Hepatocyte (in vitro differentiated cells): ENCODE results near the gene COL10A1. TPM values are rescaled to one million over a fixed set of nuclear protein-coding genes. Genes with fewer than 3 reads are reported as not detected.

Experiments used
- DNase-seq: peaks from one replicate; pipeline ENCODE4 v3.0.0-alpha.2; 2016; ENCODE audit warnings: low spot score
- H2AFZ ChIP-seq: fragments of 200-600 bp; sonication (generic); 2 replicates; pipeline ENCODE4 v1.6.0; 2016; ENCODE audit warnings: antibody characterized with exemption, mild to moderate bottlenecking
- H3K27ac ChIP-seq: fragments of 200-600 bp; sonication (generic); 2 replicates; pipeline ENCODE4 v1.5.1; 2016; ENCODE audit warnings: mild to moderate bottlenecking
- H3K27me3 ChIP-seq: fragments of 200-600 bp; sonication (generic); 2 replicates; pipeline ENCODE4 v1.6.1; 2016
- H3K36me3 ChIP-seq: fragments of 200-600 bp; sonication (generic); replicated peaks from 2 replicates; pipeline ENCODE4 v1.5.1; 2016; ENCODE audit warnings: low read depth; ENCODE audit not compliant: insufficient read depth
- H3K4me1 ChIP-seq: fragments of 200-600 bp; sonication (generic); 2 replicates; pipeline ENCODE4 v1.5.1; 2016; ENCODE audit warnings: mild to moderate bottlenecking, moderate library complexity; ENCODE audit not compliant: insufficient read depth
- H3K4me2 ChIP-seq: fragments of 200-600 bp; sonication (generic); 2 replicates; pipeline ENCODE4 v1.6.0; 2016
- H3K4me3 ChIP-seq: fragments of 200-600 bp; sonication (generic); 2 replicates; pipeline ENCODE4 v1.5.1; 2016; ENCODE audit warnings: mild to moderate bottlenecking
- H3K79me2 ChIP-seq: fragments of 200-600 bp; sonication (generic); 2 replicates; pipeline ENCODE4 v1.6.0; 2017; ENCODE audit warnings: mild to moderate bottlenecking
- H3K9me2 ChIP-seq: fragments of 200-600 bp; sonication (generic); replicated peaks from 2 replicates; pipeline ENCODE4 v1.6.0; 2017; ENCODE audit warnings: mild to moderate bottlenecking; ENCODE audit not compliant: insufficient read depth
- H3K9me3 ChIP-seq: fragments of 200-600 bp; sonication (generic); 2 replicates; pipeline ENCODE4 v1.5.1; 2016; ENCODE audit warnings: low read depth, mild to moderate bottlenecking
- H4K20me1 ChIP-seq: fragments of 200-600 bp; sonication (generic); 2 replicates; pipeline ENCODE4 v1.6.0; 2016; ENCODE audit warnings: mild to moderate bottlenecking; ENCODE audit not compliant: insufficient read depth, poor library complexity, severe bottlenecking
- EZH2 ChIP-seq: fragments of 200-600 bp; sonication (generic); IDR thresholded peaks from 2 replicates; pipeline ENCODE4 v1.6.1; 2016; ENCODE audit warnings: antibody characterized with exemption, mild to moderate bottlenecking, borderline replicate concordance
- EZH2phosphoT487 ChIP-seq: fragments of 200-600 bp; sonication (generic); IDR thresholded peaks from one replicate; pipeline ENCODE4 v1.6.1; 2018; ENCODE audit warnings: antibody characterized with exemption, mild to moderate bottlenecking, low read depth, moderate library complexity; ENCODE audit not compliant: unreplicated experiment, severe bottlenecking
- WGBS: methylation state at CpG from one replicate; pipeline ENCODE4 v1.1.6; 2016; ENCODE audit warnings: low lambda C conversion rate; ENCODE audit errors: missing lambda C conversion rate; 5-methylcytosine and 5-hydroxymethylcytosine counted together
- polyA plus RNA-seq: library from polyadenylated mRNA; unstranded; fragments of >200 nt; fragmentation: Nextera tagmentation; extraction: Ambion mirVana; gene quantifications from 2 replicates; pipeline ENCODE4 v1.2.1, GENCODE V29; 2016
- total RNA-seq: library from RNA; depleted of rRNA; stranded (reverse); fragments of >200 nt; gene quantifications from 2 replicates; pipeline ENCODE4 v1.2.3, GENCODE V29; 2014
- TF ChIP-seq, protein P1 (sequence below): fragments of 200-600 bp; sonication (generic); IDR thresholded peaks from 2 replicates; pipeline ENCODE4 v1.5.1; 2016; ENCODE audit warnings: antibody characterized with exemption, mild to moderate bottlenecking; ENCODE audit not compliant: poor library complexity

The COL10A1 gene
- total and polyA plus RNA-seq, 2 experiments from 2014 or later = 0.05 to 0.07 TPM

- Histone ChIP-seq H3K36me3 (no peaks in the 10 kb centered on the region), H3K9me3 (no peaks in the 10 kb centered on the region), H4K20me1 (no peaks in the 10 kb centered on the region), H3K27me3 (no peaks in the 10 kb centered on the region), H3K4me3 (no peak overlapping the region), H3K79me2 (no peaks in the 10 kb centered on the region), H3K4me2 (no peak overlapping the region), H3K4me1 (peaks cover 3% of the 10 kb centered on the region), H3K9me2 (no peaks in the 10 kb centered on the region), H3K27ac (no peak overlapping the region), H2AFZ (no peak overlapping the region)
- no peak for DNase-seq
- TF ChIP-seq, protein P1, sequence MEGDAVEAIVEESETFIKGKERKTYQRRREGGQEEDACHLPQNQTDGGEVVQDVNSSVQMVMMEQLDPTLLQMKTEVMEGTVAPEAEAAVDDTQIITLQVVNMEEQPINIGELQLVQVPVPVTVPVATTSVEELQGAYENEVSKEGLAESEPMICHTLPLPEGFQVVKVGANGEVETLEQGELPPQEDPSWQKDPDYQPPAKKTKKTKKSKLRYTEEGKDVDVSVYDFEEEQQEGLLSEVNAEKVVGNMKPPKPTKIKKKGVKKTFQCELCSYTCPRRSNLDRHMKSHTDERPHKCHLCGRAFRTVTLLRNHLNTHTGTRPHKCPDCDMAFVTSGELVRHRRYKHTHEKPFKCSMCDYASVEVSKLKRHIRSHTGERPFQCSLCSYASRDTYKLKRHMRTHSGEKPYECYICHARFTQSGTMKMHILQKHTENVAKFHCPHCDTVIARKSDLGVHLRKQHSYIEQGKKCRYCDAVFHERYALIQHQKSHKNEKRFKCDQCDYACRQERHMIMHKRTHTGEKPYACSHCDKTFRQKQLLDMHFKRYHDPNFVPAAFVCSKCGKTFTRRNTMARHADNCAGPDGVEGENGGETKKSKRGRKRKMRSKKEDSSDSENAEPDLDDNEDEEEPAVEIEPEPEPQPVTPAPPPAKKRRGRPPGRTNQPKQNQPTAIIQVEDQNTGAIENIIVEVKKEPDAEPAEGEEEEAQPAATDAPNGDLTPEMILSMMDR = no peak
- no peak for TF ChIP-seq EZH2
- no peak for TF ChIP-seq EZH2phosphoT487
Measured at GRCh38 chr6:116088946-116089345, 37.0 kb downstream of the COL10A1 start.

DNA sequence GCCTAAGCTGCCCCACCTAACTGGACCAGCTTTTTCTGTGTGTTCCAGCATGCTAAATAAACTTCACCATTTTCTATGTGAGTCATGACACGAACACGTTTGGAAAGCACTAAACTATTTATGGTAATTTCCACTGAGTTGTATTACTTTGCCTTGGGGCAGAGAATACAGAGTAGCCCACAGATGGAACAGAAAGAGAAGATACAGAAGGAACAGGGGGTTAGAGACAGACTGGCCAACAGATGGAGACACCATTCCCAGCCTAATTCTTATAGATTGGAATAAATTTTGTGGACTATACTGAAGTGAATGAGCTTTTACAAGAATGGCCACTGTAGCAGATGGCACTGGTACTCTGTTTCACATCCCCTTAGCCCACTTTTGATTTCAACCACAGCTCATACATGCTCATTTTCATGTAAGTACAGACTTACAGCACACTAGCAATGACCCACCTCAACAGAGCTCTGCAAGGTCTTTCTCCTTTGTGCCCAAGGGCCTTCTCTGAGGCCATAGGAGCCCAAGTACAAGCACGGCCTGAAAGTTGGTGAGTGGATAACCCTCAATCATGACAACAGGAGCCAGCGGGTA, 38.4 kb downstream of the COL10A1 start:
- Histone ChIP-seq H4K20me1 (no peaks in the 10 kb centered on the region), H3K9me2 (no peaks in the 10 kb centered on the region), H3K4me3 (no peak overlapping the region), H3K4me2 (no peak overlapping the region), H3K4me1 (peaks cover 3% of the 10 kb centered on the region), H2AFZ (no peak overlapping the region), H3K36me3 (no peaks in the 10 kb centered on the region), H3K9me3 (no peaks in the 10 kb centered on the region), H3K79me2 (no peaks in the 10 kb centered on the region), H3K27ac (no peak overlapping the region), H3K27me3 (no peaks in the 10 kb centered on the region)
- WGBS = 57% methylated on average over 4 of the region's 4 CpGs
- DNase-seq = peak; percentile 22
- TF ChIP-seq, protein P1 = no peak
- no peak for TF ChIP-seq EZH2
- no peak for TF ChIP-seq EZH2phosphoT487

- Histone ChIP-seq H3K4me3 (no peak overlapping the region), H3K9me2 (no peaks in the 10 kb centered on the region), H2AFZ (no peak overlapping the region), H3K27ac (no peak overlapping the region), H3K4me2 (no peak overlapping the region), H3K27me3 (no peaks in the 10 kb centered on the region), H3K79me2 (no peaks in the 10 kb centered on the region), H3K4me1 (peaks cover 3% of the 10 kb centered on the region), H3K36me3 (no peaks in the 10 kb centered on the region), H4K20me1 (no peaks in the 10 kb centered on the region), H3K9me3 (no peaks in the 10 kb centered on the region)
- DNase-seq = no peak
- TF ChIP-seq, protein P1 = no peak
- TF ChIP-seq EZH2phosphoT487 (no peak), EZH2 (no peak)
- WGBS = 81% methylated on average over 2 of the region's 2 CpGs
Measured at GRCh38 chr6:116084284-116084683, 41.6 kb downstream of the COL10A1 start.
